Fibroblast of peridontal ligament (primary cell): Measurements from ENCODE around the gene KLHL29.
A peak's percentile ranks its signal among the peaks of the same experiment; 100 is the strongest.

Experiments
- DNase-seq: peaks from one replicate; pipeline ENCODE4 v3.0.0-alpha.2; 2010; ENCODE audit errors: extremely low read depth

KLHL29 gene

DNA sequence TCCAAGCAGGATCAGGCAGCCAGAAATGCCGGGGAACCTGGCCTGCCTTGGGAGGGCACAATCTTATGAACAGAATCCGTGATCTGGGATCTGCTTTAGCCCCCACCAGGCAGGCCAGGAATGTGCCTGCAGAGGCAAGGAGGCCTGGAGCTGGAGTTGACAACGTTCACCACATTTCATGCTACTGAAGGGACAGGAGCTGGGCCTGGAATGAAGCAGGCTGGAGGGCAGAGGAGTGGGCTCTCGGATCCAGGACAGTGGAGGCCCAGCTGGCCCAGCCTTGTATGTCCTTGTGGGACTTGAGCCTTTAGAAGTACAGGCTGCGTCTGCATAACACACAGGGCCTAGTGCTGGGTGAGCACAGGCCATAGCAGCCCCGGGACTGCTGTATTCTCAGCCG lies 91.8 kb downstream of the KLHL29 start:
- DNase-seq = no peak

DNA sequence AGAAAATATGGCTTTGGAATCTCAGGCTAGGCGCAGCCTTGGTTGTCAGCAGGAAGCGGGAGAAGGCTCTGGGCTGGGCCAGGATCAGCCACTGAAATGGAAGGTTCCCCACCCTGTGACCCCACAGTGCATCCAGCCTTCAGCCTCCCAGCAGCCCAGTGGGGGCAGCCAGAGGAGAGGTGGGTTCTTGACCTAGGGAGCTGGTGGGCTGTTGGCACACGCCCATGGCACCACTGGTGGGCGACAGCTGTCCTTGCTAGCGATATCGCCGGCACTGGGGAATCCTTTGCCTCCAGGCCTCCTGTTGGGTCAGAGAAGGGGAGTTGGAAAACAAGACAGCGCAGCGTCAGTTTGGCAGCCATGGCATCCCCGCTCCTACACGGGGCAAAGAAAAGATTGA lies 92.4 kb downstream of the KLHL29 start:
- no peak for DNase-seq

DNA sequence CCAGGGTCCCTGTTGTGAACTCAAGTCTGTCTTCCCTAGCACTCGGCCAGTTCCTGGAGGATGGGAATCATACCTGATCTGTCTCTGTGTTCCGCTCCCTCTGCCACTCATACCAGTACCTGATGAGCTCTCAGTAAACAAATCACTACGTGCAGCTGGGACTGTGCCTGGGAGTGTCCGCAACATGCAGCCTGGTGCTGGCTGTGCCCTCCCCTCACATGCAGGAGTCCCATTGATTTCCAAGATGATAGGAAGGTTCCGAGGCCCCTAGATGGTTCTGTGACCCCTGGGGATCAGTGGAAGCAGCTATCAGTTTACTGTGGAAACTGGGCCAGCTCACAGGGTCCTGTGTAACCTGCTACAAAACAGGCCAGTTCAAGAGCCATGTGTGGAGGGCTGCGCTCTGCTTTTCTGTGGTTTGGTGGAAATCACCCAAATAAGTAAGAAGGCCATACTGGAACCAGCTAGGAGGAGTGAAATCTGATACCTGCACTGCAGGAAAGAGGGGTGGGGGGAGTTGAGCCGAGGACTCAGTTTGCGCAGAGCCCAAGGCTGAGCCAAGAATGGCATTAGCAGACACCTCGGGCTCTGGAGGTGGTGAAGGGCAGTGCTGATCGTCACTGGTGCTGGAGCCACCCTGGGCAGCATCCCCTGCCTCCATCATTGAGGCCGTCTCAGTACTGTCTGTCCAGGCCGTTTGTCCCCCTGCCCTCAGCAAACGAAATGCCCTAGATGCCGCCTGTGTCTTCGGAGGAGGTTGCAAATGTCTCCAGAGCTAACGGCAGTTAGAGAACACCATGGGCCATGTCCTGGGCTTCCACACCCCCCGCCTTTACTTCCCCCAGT lies 93.3 kb downstream of the KLHL29 start:
- DNase-seq = no peak

DNA sequence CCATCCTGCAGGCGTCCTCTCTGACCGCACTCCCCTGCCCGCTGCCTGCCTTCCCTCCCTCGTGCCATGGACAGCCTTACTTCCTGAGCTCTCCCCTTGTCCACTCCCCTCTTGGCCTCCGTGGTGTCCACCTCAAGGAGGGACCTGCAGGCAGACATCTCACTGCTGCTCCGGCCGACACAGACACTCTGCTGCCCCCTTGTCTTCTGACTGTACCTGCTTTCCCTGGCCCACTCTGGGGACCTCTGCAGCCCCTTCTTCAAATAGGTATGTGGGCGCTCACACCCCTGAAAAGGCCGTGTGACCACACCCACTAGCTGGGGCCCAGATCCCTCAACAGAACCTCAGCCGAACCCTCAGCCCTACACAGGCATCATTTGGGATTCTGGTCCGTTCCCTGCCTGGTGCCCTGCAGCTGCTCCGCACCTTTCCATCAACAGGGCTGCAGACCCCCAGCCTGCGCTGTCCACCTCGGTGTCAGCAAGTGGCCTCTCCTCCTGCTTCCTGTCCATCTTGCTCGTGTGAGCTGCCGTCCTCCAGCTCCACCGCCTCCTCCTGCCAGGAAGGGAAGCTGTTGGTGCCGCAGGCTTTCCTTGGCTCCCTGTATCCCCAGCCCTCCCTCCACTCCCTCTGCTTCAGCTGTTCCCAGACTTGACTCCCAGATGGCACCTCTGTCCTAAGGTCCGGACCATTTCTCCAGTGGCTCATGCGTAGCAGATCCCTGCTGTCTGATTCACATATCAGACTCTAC lies 94.1 kb downstream of the KLHL29 start:
- DNase-seq = no peak

DNA sequence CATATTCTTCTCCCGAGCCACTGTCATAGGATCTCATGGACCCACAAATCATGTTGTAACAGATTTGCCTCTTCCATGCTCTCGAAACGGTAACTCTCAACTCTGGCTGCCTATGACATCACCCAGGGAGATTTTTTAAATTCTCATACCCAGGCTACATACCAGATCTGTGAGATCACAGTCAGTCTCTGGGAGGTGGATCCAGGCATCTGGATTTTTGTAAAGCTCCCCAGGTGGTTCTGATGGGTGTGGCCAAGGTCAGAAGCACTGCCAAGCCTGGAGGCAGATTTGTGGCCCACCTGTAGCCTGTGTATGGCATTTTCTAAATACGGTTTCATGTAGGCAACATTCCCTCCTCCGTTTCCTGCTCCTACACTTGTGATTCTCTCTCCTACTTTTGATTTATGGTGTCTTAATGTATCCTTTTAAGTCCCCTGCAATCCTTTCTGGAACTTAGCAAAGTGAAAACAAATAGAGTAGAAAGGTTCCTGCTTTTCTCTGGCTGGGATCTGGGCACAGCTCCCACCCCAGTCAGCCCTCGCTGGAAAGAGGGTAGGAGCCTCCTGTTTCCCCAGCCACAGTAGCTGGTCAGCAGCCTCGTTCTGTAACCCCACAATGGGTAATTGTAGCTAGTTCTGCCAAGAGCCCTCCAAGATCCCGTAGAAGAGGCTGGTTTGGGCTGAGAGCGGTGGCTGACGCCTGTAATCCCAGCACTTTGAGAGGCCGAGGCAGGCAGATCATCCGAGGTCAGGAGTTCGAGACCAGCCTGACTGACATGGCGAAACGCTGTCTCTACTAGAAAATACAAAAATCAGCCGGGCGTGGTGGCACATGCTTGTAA lies 96.2 kb downstream of the KLHL29 start:
- DNase-seq = peak; percentile 89

- DNase-seq = no peak
Observed at GRCh38 chr2:23482188-23482587, 97.2 kb downstream of the KLHL29 start.

- no peak for DNase-seq
Observed at GRCh38 chr2:23482607-23483006, 97.6 kb downstream of the KLHL29 start.

GRCh38 chr2:23483791-23484190 lies 98.8 kb downstream of the KLHL29 start:
- DNase-seq = no peak

DNA sequence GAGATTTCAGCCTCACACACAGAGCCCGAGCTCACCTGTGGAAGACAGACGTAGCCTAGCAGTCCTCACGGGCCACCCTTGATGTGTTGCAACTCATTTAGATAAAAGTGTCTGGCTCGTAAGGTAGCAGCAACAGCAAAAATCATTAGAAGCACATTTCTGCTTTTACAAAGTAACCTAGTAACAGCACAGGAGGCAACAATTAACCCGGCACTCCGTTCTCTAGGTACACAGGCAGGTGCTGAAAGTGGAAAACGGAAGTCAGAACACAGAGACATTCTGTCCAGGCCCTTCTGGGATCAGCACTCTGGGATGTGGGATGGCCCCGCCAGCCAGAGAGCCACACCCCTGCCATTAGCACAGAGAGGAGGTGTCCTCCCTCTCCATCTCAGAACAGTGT lies 99.3 kb downstream of the KLHL29 start:
- no peak for DNase-seq

GRCh38 chr2:23484767-23485166 lies 99.8 kb downstream of the KLHL29 start:
- no peak for DNase-seq

DNA sequence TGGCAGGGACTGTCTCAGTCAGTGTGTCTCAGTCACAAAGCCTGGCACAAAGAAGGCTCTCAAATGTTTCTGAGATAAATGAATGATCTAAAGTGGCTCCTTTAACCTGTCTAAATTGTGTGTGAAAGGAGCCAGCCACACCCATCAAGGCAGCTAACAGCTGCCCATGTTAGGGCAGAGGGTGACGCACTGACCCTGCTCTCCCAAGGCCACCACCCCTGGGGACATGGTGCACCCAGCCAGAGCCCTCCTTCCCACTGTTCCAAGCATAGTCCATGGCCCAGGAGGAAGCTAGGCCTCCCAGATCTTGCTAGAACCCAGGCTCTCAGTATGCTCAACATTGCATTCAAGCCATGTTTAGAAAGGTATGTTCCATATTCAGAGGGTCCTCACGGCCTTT lies 100.3 kb downstream of the KLHL29 start:
- DNase-seq = no peak

DNA sequence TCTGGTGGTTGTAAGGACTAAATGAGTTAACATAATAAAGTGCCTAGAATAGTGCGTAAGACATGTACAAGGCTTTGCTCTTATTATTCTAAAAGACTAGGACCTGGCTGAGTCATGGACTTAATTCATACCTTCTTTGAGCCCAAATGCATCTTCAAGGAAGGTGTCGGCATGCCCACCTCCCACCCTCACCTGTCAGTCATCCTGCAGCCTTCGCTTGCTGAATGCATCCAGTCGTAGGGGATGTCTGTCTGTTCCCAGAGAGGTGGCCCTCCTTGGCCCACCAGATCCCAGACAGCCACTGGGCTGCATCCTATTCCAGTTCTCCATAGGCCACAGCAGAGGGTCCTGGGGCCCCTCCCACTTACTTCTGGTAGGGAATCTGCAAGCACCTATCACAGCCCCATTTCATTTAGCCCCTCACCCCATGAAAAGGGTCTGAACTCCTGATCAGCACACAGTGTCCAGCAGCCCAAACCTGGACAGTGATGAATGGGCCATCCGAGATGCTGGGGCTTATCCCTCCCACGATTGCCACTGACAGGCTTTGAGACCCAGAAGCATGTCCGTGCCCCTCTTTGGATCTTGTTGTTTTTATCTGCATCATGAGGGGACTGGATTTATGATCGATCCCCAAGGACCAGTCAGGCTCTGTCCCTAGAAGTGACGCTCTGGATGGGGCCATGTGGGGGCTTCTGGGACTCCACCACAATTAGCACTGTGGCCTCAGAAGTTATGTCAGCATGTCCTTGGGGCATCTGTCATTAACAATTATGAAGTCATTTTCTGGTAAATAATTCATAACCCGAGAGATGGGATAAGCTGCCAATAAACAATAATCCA lies 101.1 kb downstream of the KLHL29 start:
- no peak for DNase-seq

DNA sequence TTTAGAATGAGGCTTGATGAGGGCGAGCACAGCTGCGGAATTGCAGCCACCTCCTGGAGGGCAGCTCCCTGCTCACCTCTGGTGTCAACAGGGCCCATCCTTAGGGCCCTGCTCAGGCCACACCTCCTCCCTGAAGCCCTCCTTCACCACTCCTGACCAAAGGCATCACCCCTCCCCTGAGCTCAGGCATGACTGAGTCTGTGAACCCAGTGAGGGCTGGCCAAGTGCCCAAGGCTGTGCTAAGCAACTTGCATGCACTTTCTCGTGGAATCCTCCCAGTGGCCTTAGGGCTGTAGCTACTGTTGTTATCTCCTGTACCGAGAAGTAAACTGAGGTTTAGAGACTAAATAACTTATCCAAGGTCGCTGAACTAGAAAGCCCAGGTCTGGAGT lies 101.7 kb downstream of the KLHL29 start:
- peak; percentile 53 for DNase-seq

DNA sequence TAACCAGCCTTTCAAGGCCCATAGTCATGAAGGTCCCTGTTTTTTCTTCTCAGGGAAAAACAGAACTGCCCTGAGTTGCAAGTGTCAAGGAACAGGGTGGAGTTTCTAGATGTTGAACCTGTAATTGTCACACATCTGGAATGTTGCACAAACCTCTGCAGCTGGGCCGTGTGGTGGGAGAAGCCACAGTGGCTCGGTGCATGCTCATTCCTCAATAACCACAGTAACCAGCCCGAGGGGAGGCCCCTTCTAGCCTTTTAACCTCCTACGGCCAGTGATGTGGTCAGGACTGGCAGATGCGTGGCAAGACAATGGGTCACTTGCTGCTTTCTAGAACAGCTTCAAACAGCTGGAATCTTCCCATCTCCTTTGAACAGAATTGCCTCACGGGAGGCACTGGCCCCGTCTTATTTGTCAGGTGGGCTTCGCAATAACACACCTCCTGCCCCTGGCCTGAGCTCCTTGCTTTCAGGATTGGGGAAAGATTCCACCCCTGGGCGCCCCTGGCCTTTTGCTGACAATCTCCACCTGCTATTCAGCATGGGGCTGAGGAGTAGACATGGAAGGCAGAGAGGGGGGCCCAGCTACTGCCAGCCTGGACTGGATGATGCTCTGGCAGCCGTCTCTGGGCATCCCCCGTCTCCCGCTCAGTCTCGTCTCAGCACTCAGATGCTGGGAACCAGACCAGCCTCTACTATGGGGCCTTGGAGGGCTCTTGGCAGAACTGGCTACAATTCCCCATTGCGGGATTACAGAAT lies 102.9 kb downstream of the KLHL29 start:
- DNase-seq = peak; percentile 52

DNA sequence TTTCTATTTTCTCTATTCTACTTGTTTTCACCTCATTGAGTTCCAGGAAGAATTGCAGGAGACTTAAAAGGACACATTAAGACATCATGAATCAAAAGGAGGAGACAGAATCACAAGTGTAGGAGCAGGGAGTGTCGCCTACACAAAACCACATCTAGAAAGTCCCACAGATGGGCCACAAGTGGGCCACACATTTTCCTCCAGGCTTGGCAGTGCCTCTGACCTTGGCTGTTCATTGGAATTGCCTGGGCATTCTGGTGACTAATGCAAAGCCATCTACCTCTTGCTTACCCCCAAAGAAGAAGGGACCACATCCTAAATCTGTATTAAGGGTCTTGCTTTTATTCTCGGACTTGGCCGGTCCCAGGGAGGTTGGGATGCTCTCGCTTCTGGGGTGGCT lies 103.6 kb downstream of the KLHL29 start:
- DNase-seq = no peak

DNA sequence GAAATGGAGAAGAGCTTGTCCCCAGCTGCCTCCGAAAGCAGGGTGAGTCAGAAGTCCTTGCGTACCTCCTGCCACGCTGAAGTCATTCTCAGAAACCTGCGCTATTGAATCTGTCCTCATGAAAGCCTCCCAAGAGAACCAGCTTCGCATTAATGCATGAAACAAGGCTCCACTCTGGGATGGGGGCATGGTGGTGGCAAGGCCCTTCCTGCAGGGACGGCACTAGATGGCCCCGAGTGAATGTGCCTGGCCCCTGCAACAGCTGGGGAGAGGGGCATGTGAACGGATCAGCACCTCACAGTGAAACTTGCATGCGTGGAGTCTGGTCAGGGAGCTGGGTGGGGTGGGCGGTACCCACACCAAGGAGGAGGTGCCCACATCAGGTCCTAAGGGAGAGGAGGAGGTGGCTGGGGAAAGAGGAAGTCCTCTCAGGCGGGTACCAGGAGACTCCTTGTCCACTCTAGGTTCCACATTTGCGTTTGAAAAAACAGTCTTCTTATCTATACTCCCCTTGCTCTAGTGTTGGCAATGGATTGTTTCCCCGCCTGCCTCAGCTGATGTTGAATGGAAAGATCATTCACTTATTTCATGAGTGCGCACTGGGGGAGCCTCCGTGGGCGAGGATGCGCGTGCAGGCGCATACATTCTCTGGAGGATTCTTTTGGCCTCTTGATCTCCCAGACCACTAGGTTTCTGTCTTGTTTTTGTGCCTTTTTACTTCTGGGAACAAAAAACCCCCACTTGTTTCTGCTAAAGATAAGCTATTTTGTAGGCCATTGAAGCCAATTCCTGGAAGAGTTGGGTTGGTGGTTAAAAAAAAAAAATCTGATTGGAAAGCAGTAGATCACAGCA lies 104.7 kb downstream of the KLHL29 start:
- no peak for DNase-seq

DNA sequence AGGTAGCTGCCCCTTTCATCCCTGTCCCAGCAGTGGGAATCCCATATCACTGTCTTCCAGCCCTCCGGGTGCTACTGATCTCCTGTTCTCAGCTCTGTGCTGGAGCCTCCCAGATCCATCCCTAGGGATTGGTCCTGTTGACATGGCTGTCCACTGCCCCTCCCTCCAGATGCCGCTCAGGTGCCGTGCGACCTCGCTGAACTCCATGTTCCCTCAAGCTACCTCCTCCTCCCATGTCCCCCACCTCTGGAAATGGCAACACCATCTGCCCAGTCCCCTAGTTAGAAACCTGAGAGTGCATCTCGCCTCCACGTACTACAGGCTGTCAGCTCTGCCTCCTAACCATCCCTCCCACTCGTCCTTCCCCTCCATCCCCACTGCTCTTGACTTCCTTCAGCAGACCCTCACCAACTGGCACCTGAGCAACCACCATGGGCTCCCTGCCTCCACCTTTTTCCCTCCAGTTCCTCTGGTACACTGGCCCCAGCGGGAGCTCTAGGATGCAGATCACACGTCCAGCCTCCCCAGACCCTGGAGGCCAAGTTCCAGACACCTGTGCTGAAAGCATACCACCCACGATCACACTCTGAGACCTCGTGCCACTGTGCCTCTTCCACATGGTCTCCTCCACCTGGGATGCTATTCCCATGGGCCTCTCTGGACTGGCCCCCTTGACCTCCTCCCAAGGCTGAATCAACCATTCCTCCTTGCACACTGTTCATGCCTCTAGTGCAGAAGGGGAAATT lies 106.8 kb downstream of the KLHL29 start:
- no peak for DNase-seq

- DNase-seq = no peak
Observed at GRCh38 chr2:23492337-23492675, 107.3 kb downstream of the KLHL29 start.

DNA sequence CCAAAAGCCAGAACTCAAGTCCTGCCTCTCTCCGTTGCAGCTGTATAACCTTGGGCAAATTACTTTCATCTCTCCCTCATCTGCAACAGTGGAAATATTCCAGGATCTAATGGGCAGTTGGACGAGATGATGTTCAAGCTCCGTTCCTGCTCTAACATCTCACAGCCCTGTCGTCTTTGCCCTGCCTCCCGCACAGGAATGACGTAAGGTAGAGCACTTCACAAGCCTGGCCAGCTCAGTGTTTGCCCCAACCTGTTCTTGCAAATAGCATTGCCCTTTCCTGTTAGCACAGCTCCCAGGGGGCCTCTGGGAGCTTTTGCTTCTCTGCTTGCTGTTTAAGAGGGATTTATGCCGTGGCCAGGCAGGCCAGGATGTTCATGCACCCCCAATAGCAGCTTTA lies 107.9 kb downstream of the KLHL29 start:
- no peak for DNase-seq
